Ishikawa (cell line): ENCODE data around the gene EEFSEC.

Experiments
- CEBPB ChIP-seq: IDR thresholded peaks from 2 replicates; pipeline ENCODE4 v1.6.1; 2012
- EP300 ChIP-seq: IDR thresholded peaks from 2 replicates; pipeline ENCODE4 v1.6.1; 2012; ENCODE audit warnings: borderline replicate concordance
- MAX ChIP-seq: IDR thresholded peaks from 2 replicates; pipeline ENCODE4 v1.6.1; 2012
- REST ChIP-seq: IDR thresholded peaks from 2 replicates; pipeline ENCODE4 v1.6.1; 2012; ENCODE audit warnings: low read depth, mild to moderate bottlenecking
- TAF1 ChIP-seq: IDR thresholded peaks from 2 replicates; pipeline ENCODE4 v1.6.1; 2012; ENCODE audit warnings: low read depth, mild to moderate bottlenecking
- TCF12 ChIP-seq: IDR thresholded peaks from 2 replicates; pipeline ENCODE4 v1.6.1; 2012; ENCODE audit warnings: low read depth
- YY1 ChIP-seq: IDR thresholded peaks from 2 replicates; pipeline ENCODE4 v1.6.1; 2012; ENCODE audit warnings: low read depth

- TF ChIP-seq CEBPB, result no peak
- no peak for TF ChIP-seq TAF1
- no peak for TF ChIP-seq MAX
- TF ChIP-seq YY1, result no peak
- TF ChIP-seq EP300, result no peak
- no peak for TF ChIP-seq REST
- no peak for TF ChIP-seq TCF12
Measured at GRCh38 chr3:128256131-128256530, 102.8 kb downstream of the EEFSEC start.
